ENCODE data around the gene LAMA2. TPM values are rescaled to one million over a fixed set of nuclear protein-coding genes. Genes with fewer than 3 reads are reported as not detected.

Gene LAMA2
- total RNA-seq, 1 donor from 2014 or later, result 1.4 TPM

- intact Hi-C loops (cut with micrococcal nuclease), result no loop called here
Observed at GRCh38 chr6:129359811-129360681, 477.1 kb downstream of the LAMA2 start.

GRCh38 chr6:129360682-129360955, 477.7 kb downstream of the LAMA2 start:
- intact Hi-C loops (cut with micrococcal nuclease), result no loop called here

GRCh38 chr6:129364037-129364436, 481.1 kb downstream of the LAMA2 start:
- intact Hi-C loops (cut with micrococcal nuclease), result no loop called here

GRCh38 chr6:129364767-129365166, 481.8 kb downstream of the LAMA2 start:
- intact Hi-C loops (cut with micrococcal nuclease), result no loop called here

- intact Hi-C loops (cut with micrococcal nuclease), result no loop called here
Observed at GRCh38 chr6:129368076-129368475, 485.1 kb downstream of the LAMA2 start.

GRCh38 chr6:129368970-129369369, 486.0 kb downstream of the LAMA2 start:
- intact Hi-C loops (cut with micrococcal nuclease), result no loop called here

- intact Hi-C loops (cut with micrococcal nuclease), result loop anchor here (2.0 to 10.0 kb wide), 3 partner anchors 565 to 1762 kb away; no protein-coding TSS in a partner anchor
Observed at GRCh38 chr6:129369737-129370136, 486.8 kb downstream of the LAMA2 start.

GRCh38 chr6:129370268-129370916, 487.5 kb downstream of the LAMA2 start:
- intact Hi-C loops (cut with micrococcal nuclease), result loop anchor here (2.0 to 10.0 kb wide), 3 partner anchors 566 to 1763 kb away; no protein-coding TSS in a partner anchor

GRCh38 chr6:129381885-129382284, 498.9 kb downstream of the LAMA2 start:
- intact Hi-C loops (cut with micrococcal nuclease), result no loop called here

GRCh38 chr6:129382916-129383315, 500.0 kb downstream of the LAMA2 start:
- intact Hi-C loops (cut with micrococcal nuclease), result no loop called here

GRCh38 chr6:129385117-129385516, 502.2 kb downstream of the LAMA2 start:
- intact Hi-C loops (cut with micrococcal nuclease), result no loop called here

- intact Hi-C loops (cut with micrococcal nuclease), result no loop called here
Observed at GRCh38 chr6:129390900-129391299, 508.0 kb downstream of the LAMA2 start.

GRCh38 chr6:129393654-129394053, 510.7 kb downstream of the LAMA2 start:
- intact Hi-C loops (cut with micrococcal nuclease), result no loop called here

- intact Hi-C loops (cut with micrococcal nuclease), result no loop called here
Observed at GRCh38 chr6:129398764-129399163, 515.8 kb downstream of the LAMA2 start.

- intact Hi-C loops (cut with micrococcal nuclease), result no loop called here
Observed at GRCh38 chr6:129402244-129402643, 519.3 kb downstream of the LAMA2 start.

- intact Hi-C loops (cut with micrococcal nuclease), result no loop called here
Observed at GRCh38 chr6:129411092-129411491, 528.2 kb downstream of the LAMA2 start.

GRCh38 chr6:129416337-129416990, 533.5 kb downstream of the LAMA2 start:
- intact Hi-C loops (cut with micrococcal nuclease), result no loop called here

- intact Hi-C loops (cut with micrococcal nuclease), result no loop called here
Observed at GRCh38 chr6:129417416-129418086, 534.6 kb downstream of the LAMA2 start.

- intact Hi-C loops (cut with micrococcal nuclease), result no loop called here
Observed at GRCh38 chr6:129419324-129419723, 536.4 kb downstream of the LAMA2 start.

- intact Hi-C loops (cut with micrococcal nuclease), result no loop called here
Observed at GRCh38 chr6:129426343-129426742, 543.4 kb downstream of the LAMA2 start.

- intact Hi-C loops (cut with micrococcal nuclease), result no loop called here
Observed at GRCh38 chr6:129429956-129430355, 547.0 kb downstream of the LAMA2 start.

- intact Hi-C loops (cut with micrococcal nuclease), result no loop called here
Observed at GRCh38 chr6:129432738-129433137, 549.8 kb downstream of the LAMA2 start.

All from T-helper 2 cell treated with Interferon-gamma antibody and Interleukin-4, amounts not matched to agents 100 ng/mL and 5 ng/mL, for 36 hours (primary cell).